ENCODE measurements around the gene RPL10. TPM values are rescaled to one million over a fixed set of nuclear protein-coding genes. Genes with fewer than 3 reads are reported as not detected.

Gene RPL10
- total and polyA plus RNA-seq, 2 of the 13 experiments (the other 11 are each of a cell fraction or from before 2014, with no cell fraction given), result 2,381 to 4,713 TPM

DNA sequence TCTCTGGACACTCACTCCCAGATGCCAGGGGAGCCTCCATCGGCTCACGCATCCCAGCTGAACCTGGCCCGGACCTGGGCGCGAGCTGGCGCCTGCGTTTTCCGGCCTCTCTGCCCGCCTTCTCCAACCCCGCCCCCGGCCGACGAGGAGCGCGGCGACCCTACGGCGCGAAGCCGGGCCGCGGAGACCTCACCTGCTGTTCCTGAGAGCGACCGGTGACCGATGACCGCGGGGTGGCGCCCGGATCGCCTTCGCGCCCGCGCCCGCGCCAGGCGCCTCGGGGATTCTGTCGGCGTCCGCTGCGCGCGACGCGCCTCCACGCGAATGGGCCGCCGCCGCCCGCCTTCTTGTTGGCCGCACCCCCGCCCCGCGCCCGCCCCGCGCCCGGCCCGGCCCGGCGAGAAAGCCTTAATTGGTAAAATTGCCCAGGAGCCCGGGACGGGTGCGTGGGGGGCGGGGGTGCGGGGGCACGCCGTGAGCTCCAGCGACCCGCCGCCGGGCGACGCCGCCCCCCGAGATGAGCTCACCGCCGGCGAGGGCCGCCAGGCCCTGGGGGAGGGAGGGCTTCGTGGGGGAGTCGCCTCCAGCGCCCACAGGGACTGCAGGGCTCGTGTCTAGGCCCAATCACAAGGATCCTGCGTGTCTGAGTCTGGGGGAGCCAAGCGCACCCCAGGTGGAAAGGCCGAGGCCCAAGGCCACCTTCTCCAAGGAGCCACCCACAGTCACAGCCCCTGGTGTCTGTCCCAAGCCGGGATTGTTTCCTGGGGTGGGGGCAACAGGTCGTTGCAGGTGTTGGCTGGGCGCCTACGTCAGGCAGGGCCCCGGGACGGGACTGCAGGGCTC lies 23.6 kb upstream of the RPL10 start, which contains the start of gene FLNA (continued):
- TF ChIP-seq, protein P1, sequence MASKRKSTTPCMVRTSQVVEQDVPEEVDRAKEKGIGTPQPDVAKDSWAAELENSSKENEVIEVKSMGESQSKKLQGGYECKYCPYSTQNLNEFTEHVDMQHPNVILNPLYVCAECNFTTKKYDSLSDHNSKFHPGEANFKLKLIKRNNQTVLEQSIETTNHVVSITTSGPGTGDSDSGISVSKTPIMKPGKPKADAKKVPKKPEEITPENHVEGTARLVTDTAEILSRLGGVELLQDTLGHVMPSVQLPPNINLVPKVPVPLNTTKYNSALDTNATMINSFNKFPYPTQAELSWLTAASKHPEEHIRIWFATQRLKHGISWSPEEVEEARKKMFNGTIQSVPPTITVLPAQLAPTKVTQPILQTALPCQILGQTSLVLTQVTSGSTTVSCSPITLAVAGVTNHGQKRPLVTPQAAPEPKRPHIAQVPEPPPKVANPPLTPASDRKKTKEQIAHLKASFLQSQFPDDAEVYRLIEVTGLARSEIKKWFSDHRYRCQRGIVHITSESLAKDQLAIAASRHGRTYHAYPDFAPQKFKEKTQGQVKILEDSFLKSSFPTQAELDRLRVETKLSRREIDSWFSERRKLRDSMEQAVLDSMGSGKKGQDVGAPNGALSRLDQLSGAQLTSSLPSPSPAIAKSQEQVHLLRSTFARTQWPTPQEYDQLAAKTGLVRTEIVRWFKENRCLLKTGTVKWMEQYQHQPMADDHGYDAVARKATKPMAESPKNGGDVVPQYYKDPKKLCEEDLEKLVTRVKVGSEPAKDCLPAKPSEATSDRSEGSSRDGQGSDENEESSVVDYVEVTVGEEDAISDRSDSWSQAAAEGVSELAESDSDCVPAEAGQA (IDR thresholded peaks at IDR 0.05; ENCODE audit: low read depth), result no peak
- TF ChIP-seq, protein P1 (CRISPR knock-in tag; IDR thresholded peaks at IDR 0.05; ENCODE audit: borderline replicate concordance), result no peak
- TF ChIP-seq, protein P2, sequence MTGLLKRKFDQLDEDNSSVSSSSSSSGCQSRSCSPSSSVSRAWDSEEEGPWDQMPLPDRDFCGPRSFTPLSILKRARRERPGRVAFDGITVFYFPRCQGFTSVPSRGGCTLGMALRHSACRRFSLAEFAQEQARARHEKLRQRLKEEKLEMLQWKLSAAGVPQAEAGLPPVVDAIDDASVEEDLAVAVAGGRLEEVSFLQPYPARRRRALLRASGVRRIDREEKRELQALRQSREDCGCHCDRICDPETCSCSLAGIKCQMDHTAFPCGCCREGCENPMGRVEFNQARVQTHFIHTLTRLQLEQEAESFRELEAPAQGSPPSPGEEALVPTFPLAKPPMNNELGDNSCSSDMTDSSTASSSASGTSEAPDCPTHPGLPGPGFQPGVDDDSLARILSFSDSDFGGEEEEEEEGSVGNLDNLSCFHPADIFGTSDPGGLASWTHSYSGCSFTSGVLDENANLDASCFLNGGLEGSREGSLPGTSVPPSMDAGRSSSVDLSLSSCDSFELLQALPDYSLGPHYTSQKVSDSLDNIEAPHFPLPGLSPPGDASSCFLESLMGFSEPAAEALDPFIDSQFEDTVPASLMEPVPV (CRISPR knock-in tag; IDR thresholded peaks at IDR 0.05), result no peak
- TF ChIP-seq ZNF670 (CRISPR knock-in tag; IDR thresholded peaks at IDR 0.05; ENCODE audit: borderline replicate concordance), result no peak
- TF ChIP-seq SSRP1 (CRISPR knock-in tag; IDR thresholded peaks at IDR 0.05), result no peak
- TF ChIP-seq, protein P3, sequence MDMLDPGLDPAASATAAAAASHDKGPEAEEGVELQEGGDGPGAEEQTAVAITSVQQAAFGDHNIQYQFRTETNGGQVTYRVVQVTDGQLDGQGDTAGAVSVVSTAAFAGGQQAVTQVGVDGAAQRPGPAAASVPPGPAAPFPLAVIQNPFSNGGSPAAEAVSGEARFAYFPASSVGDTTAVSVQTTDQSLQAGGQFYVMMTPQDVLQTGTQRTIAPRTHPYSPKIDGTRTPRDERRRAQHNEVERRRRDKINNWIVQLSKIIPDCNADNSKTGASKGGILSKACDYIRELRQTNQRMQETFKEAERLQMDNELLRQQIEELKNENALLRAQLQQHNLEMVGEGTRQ (IDR thresholded peaks at IDR 0.05; ENCODE audit: low read depth, low read length), result no peak
- TF ChIP-seq, protein P3 (CRISPR knock-in tag; IDR thresholded peaks at IDR 0.05; ENCODE audit: borderline replicate concordance), result no peak
- TF ChIP-seq STAG1 (CRISPR knock-in tag; IDR thresholded peaks at IDR 0.05), result peak; percentile 13; the same call in 1 of the 2 replicates
- no peak for TF ChIP-seq ZNF672 (CRISPR knock-in tag; IDR thresholded peaks at IDR 0.05)
- TF ChIP-seq ZBTB7B (CRISPR knock-in tag; IDR thresholded peaks at IDR 0.05), result no peak
- TF ChIP-seq NCOA1 (CRISPR knock-in tag; IDR thresholded peaks at IDR 0.05), result no peak
- TF ChIP-seq CCDC6 (CRISPR knock-in tag; IDR thresholded peaks at IDR 0.05), result no peak
- no peak for TF ChIP-seq KDM1A (CRISPR knock-in tag; IDR thresholded peaks at IDR 0.05)
- no peak for TF ChIP-seq NR2C2 (CRISPR knock-in tag; IDR thresholded peaks at IDR 0.05; ENCODE audit: borderline replicate concordance)
- TF ChIP-seq RBFOX2 (IDR thresholded peaks at IDR 0.05; ENCODE audit: low read depth, low read length), result no peak
- TF ChIP-seq, protein P4, sequence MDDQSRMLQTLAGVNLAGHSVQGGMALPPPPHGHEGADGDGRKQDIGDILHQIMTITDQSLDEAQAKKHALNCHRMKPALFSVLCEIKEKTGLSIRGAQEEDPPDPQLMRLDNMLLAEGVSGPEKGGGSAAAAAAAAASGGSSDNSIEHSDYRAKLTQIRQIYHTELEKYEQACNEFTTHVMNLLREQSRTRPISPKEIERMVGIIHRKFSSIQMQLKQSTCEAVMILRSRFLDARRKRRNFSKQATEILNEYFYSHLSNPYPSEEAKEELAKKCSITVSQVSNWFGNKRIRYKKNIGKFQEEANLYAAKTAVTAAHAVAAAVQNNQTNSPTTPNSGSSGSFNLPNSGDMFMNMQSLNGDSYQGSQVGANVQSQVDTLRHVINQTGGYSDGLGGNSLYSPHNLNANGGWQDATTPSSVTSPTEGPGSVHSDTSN (CRISPR knock-in tag; IDR thresholded peaks at IDR 0.05; ENCODE audit: borderline replicate concordance), result no peak
- no peak for TF ChIP-seq ATF7 (IDR thresholded peaks at IDR 0.05)
- no peak for TF ChIP-seq ATF7 (CRISPR knock-in tag; IDR thresholded peaks at IDR 0.05)

Data from HepG2 (cell line).